Mesendoderm (in vitro differentiated cells): Measurements from ENCODE around the gene CD7.

Source experiments
- DNase-seq: peaks from one replicate; pipeline ENCODE4 v3.0.0; 2013
- H2AK5ac ChIP-seq: 2 replicates; pipeline ENCODE4 v1.6.1; 2013; ENCODE audit warnings: low read length, inconsistent platforms
- H2BK120ac ChIP-seq: 2 replicates; pipeline ENCODE4 v1.6.1; 2013; ENCODE audit warnings: low read depth, mild to moderate bottlenecking, low read length, moderate library complexity, mixed read lengths
- H2BK15ac ChIP-seq: replicated peaks from 2 replicates; pipeline ENCODE4 v1.6.1; 2013; ENCODE audit warnings: low read depth, mild to moderate bottlenecking, moderate library complexity
- H2BK5ac ChIP-seq: 2 replicates; pipeline ENCODE4 v1.6.1; 2013; ENCODE audit warnings: low read length, inconsistent platforms
- H3K18ac ChIP-seq: 2 replicates; pipeline ENCODE4 v1.6.1; 2013; ENCODE audit warnings: mild to moderate bottlenecking, low read length, mixed read lengths
- H3K23ac ChIP-seq: one replicate; pipeline ENCODE4 v1.6.1; 2013; ENCODE audit warnings: low read length
- H3K27ac ChIP-seq: 2 replicates; pipeline ENCODE4 v1.5.1; 2013; ENCODE audit warnings: low read depth, mild to moderate bottlenecking, inconsistent platforms, low read length, moderate library complexity
- H3K27me3 ChIP-seq: 2 replicates; pipeline ENCODE4 v1.6.1; 2013; ENCODE audit warnings: low read length, control low read depth, mild to moderate bottlenecking, inconsistent platforms; ENCODE audit not compliant: insufficient read depth, poor library complexity
- H3K36me3 ChIP-seq: 2 replicates; pipeline ENCODE4 v1.6.1; 2013; ENCODE audit warnings: low read length, inconsistent platforms; ENCODE audit not compliant: control insufficient read depth, insufficient read depth
- H3K4ac ChIP-seq: one replicate; pipeline ENCODE4 v1.6.1; 2013; ENCODE audit warnings: low read depth, mild to moderate bottlenecking, low read length, moderate library complexity
- H3K4me1 ChIP-seq: 2 replicates; pipeline ENCODE4 v1.6.1; 2013; ENCODE audit warnings: low read depth, low read length, inconsistent platforms; ENCODE audit not compliant: control insufficient read depth
- H3K4me2 ChIP-seq: 2 replicates; pipeline ENCODE4 v1.6.1; 2013; ENCODE audit warnings: low read length
- H3K4me3 ChIP-seq: 2 replicates; pipeline ENCODE4 v1.5.1; 2013; ENCODE audit warnings: mild to moderate bottlenecking, low read length
- H3K56ac ChIP-seq: one replicate; pipeline ENCODE4 v1.6.1; 2013; ENCODE audit warnings: low read length
- H3K79me1 ChIP-seq: 2 replicates; pipeline ENCODE4 v1.6.1; 2013; ENCODE audit warnings: low read length, inconsistent platforms
- H3K79me2 ChIP-seq: 2 replicates; pipeline ENCODE4 v1.6.1; 2013; ENCODE audit warnings: mild to moderate bottlenecking, low read length; ENCODE audit not compliant: control insufficient read depth, insufficient read depth
- H3K9ac ChIP-seq: 2 replicates; pipeline ENCODE4 v1.6.1; 2013; ENCODE audit warnings: low read length, inconsistent platforms
- H4K5ac ChIP-seq: one replicate; pipeline ENCODE4 v1.6.1; 2013; ENCODE audit warnings: low read length
- H4K8ac ChIP-seq: one replicate; pipeline ENCODE4 v1.6.1; 2013; ENCODE audit warnings: low read depth, mild to moderate bottlenecking, control low read depth, low read length, moderate library complexity
- WGBS: extraction: QIAGEN DNeasy Blood & Tissue Kit; methylation state at CpG from one replicate; pipeline ENCODE4 v1.1.7; 2013; ENCODE audit warnings: low lambda C conversion rate, missing lambda C conversion rate; ENCODE audit not compliant: insufficient coverage; ENCODE audit errors: extremely low coverage; 5-methylcytosine and 5-hydroxymethylcytosine counted together

The CD7 gene

GRCh38 chr17:82318169-82318498 is 726 bp upstream of the CD7 start:
- H2BK120ac ChIP-seq, result no peak overlapping the region
- DNase-seq, result no peak
- H2BK15ac ChIP-seq, result no peak overlapping the region
- no peaks in the 10 kb centered on the region for H3K27me3 ChIP-seq
- H3K27ac ChIP-seq, result no peak overlapping the region
- H3K79me2 ChIP-seq, result no peaks in the 10 kb centered on the region
- H3K4ac ChIP-seq, result no peak overlapping the region
- no peak overlapping the region for H4K5ac ChIP-seq
- no peaks in the 10 kb centered on the region for H3K4me1 ChIP-seq
- no peak overlapping the region for H3K9ac ChIP-seq
- H2BK5ac ChIP-seq, result no peak overlapping the region
- H3K23ac ChIP-seq, result no peak overlapping the region
- H3K56ac ChIP-seq, result no peak overlapping the region
- no peak overlapping the region for H3K4me3 ChIP-seq
- H4K8ac ChIP-seq, result no peak overlapping the region
- no peaks in the 10 kb centered on the region for H3K79me1 ChIP-seq
- H3K18ac ChIP-seq, result no peak overlapping the region
- no peak overlapping the region for H2AK5ac ChIP-seq
- no peaks in the 10 kb centered on the region for H3K36me3 ChIP-seq
- no peak overlapping the region for H3K4me2 ChIP-seq
- WGBS, result no CpG with 5 or more reads among the region's 20 CpGs

GRCh38 chr17:82316651-82317393 is 586 bp downstream of the CD7 start:
- H2BK120ac ChIP-seq, result no peak overlapping the region
- H3K9ac ChIP-seq, result no peak overlapping the region
- no peak overlapping the region for H3K56ac ChIP-seq
- no peak overlapping the region for H3K4me2 ChIP-seq
- H3K27ac ChIP-seq, result no peak overlapping the region
- no peak overlapping the region for H4K5ac ChIP-seq
- H3K4me1 ChIP-seq, result no peaks in the 10 kb centered on the region
- no peak overlapping the region for H3K18ac ChIP-seq
- H3K27me3 ChIP-seq, result no peaks in the 10 kb centered on the region
- WGBS, result no CpG with 5 or more reads among the region's 29 CpGs
- no peak overlapping the region for H2BK5ac ChIP-seq
- H3K79me2 ChIP-seq, result no peaks in the 10 kb centered on the region
- H3K23ac ChIP-seq, result no peak overlapping the region
- H3K79me1 ChIP-seq, result no peaks in the 10 kb centered on the region
- H2BK15ac ChIP-seq, result no peak overlapping the region
- no peaks in the 10 kb centered on the region for H3K36me3 ChIP-seq
- no peak overlapping the region for H4K8ac ChIP-seq
- no peak for DNase-seq
- H2AK5ac ChIP-seq, result no peak overlapping the region
- no peak overlapping the region for H3K4ac ChIP-seq
- H3K4me3 ChIP-seq, result no peak overlapping the region

- Histone ChIP-seq H3K18ac (no peak overlapping the region), H4K8ac (no peak overlapping the region), H3K79me2 (no peaks in the 10 kb centered on the region), H2BK5ac (no peak overlapping the region), H2AK5ac (no peak overlapping the region), H3K79me1 (no peaks in the 10 kb centered on the region), H2BK120ac (no peak overlapping the region), H3K27ac (no peak overlapping the region), H4K5ac (no peak overlapping the region), H3K4me2 (peak overlapping the region; percentile 57), H3K4me3 (no peak overlapping the region), H3K27me3 (no peaks in the 10 kb centered on the region), H3K56ac (peak overlapping the region; percentile 75), H3K4me1 (no peaks in the 10 kb centered on the region), H3K9ac (peak overlapping the region; percentile 53), H3K4ac (no peak overlapping the region), H3K23ac (no peak overlapping the region), H3K36me3 (no peaks in the 10 kb centered on the region), H2BK15ac (no peak overlapping the region)
- no CpG with 5 or more reads among the region's 36 CpGs for WGBS
- peak; percentile 13 for DNase-seq
Measured at GRCh38 chr17:82315703-82316358, 1.6 kb downstream of the CD7 start.

GRCh38 chr17:82314727-82315605 is 2.4 kb downstream of the CD7 start:
- Histone ChIP-seq H2BK15ac (no peak overlapping the region), H3K4me3 (no peak overlapping the region), H3K79me2 (no peaks in the 10 kb centered on the region), H3K27me3 (no peaks in the 10 kb centered on the region), H3K36me3 (no peaks in the 10 kb centered on the region), H2BK5ac (no peak overlapping the region), H3K56ac (no peak overlapping the region), H3K18ac (no peak overlapping the region), H4K8ac (no peak overlapping the region), H3K9ac (no peak overlapping the region), H3K4ac (no peak overlapping the region), H2AK5ac (no peak overlapping the region), H3K27ac (no peak overlapping the region), H3K4me1 (no peaks in the 10 kb centered on the region), H3K79me1 (no peaks in the 10 kb centered on the region), H2BK120ac (no peak overlapping the region), H3K23ac (no peak overlapping the region), H4K5ac (no peak overlapping the region), H3K4me2 (no peak overlapping the region)
- WGBS, result no CpG with 5 or more reads among the region's 32 CpGs
- no peak for DNase-seq

- Histone ChIP-seq H4K8ac (no peak overlapping the region), H3K23ac (no peak overlapping the region), H2BK120ac (no peak overlapping the region), H3K56ac (no peak overlapping the region), H3K79me1 (no peaks in the 10 kb centered on the region), H3K27me3 (no peaks in the 10 kb centered on the region), H3K18ac (no peak overlapping the region), H3K36me3 (no peaks in the 10 kb centered on the region), H4K5ac (no peak overlapping the region), H2BK15ac (no peak overlapping the region), H3K4me1 (no peaks in the 10 kb centered on the region), H3K9ac (no peak overlapping the region), H3K79me2 (no peaks in the 10 kb centered on the region), H2BK5ac (no peak overlapping the region), H3K4ac (no peak overlapping the region), H2AK5ac (no peak overlapping the region), H3K27ac (no peak overlapping the region), H3K4me3 (no peak overlapping the region), H3K4me2 (no peak overlapping the region)
- no peak for DNase-seq
- WGBS, result no CpG with 5 or more reads among the region's 27 CpGs
Measured at GRCh38 chr17:82314012-82314726, 3.2 kb downstream of the CD7 start.
